NOMO-1 treated with DMSO at 0.1 percent for 48 hours (cell line): ENCODE results near the gene HTR6.
A peak's percentile ranks its signal among the peaks of the same experiment; 100 is the strongest.
"Not testable (repeated sequence)": the region's sequence is repeated elsewhere in the genome, so short reads cannot be mapped to it uniquely, and the experiment has no call there.

Source experiments
- DNase-seq: peaks from one replicate; lab custom pipeline; 2025; ENCODE audit not compliant: unreplicated experiment; lab: John Stamatoyannopoulos, UW

HTR6 gene

GRCh38 chr1:19637606-19638005 lies 27.1 kb upstream of the HTR6 start:
- DNase-seq = no peak

GRCh38 chr1:19639228-19639627 lies 25.4 kb upstream of the HTR6 start:
- DNase-seq = not testable (repeated sequence)

- no peak for DNase-seq
Observed at GRCh38 chr1:19639999-19640362, 24.7 kb upstream of the HTR6 start.

DNA sequence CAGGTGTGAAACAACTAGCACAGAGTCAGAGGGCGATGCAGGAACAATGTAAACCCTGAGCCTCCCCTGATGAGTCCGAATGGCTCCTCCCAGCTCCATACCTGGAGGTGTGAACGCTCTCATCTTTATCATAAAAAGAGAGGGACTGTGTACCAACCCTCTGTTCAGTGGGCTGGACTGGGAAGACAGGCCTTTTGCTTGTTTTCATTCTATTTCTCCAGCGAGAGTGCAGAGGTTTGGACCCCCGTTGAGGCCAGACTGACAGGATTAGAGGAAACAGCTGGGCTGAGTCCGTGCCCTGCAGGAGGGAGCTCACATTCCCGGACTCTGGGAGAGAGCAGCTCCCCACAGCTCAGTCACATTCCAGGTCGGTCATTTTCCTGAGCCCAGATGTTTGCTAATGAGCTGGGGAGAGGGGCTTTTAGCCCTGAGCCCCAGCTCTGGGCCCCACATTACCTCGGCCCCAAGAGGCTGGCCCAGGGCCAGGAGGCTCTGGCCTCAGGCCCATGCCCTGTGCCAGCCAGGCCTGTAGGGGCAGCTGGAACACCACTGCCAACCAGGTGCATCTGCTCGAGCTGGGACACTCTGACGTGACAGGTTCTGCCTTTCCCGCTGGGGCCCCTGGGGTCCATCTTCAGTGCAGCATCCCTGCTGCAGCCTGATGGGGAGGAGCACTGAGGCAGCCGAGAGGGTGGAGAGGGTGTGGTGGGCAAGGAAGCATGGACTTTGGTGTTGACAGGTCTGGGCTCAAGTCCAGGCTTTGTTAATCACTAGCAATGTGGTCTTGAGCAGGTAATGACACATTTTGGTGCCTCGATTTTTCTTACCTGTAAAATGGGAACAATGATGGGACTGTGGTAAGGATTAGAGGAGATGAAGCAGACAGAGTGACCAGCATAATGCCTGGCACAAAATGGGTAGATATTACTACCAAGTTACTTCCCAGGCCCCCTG lies 24.0 kb upstream of the HTR6 start:
- no peak for DNase-seq

DNA sequence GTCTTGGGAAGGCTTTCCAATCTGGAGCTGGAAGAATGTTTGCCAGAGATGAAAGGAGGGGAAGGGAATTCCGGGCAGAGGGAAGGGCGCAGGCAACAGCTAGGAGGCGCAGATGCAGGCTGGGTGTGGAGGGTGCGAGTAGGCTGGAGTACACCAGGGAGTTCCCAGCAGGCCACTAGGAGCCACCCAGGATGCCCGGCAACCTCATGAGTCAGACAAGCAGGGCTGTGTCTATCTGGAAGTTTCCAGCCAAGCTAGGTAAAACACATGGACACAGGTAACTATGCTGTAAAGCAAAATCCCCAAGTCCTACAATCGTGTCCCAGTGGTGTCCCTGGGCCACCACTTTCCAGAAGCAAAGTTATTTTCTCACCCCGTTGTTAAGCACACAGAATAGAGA lies 21.6 kb upstream of the HTR6 start:
- no peak for DNase-seq

- DNase-seq = peak; percentile 25
Observed at GRCh38 chr1:19643602-19644394, 20.9 kb upstream of the HTR6 start, which contains the start of gene NBL1. TSS of gene NBL1 (plus strand) at chr1:19644311. CDS start at chr1:19655031, 10,720 bp downstream.

DNA sequence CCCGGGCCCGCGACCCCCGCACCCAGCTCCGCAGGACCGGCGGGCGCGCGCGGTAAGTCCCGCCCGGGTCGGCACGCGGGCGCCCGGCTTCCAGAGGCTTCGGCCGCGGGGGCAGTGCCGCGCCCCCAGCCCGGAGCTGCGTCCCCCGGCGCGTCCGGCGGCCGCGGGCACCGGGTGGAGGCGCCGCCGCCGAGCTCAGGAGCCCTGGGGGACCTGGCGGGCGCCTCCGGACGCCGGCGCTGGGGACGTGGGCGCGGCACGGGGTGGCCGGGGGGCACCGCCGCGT lies 20.3 kb upstream of the HTR6 start:
- DNase-seq = no peak

- no peak for DNase-seq
Observed at GRCh38 chr1:19644681-19645410, 19.8 kb upstream of the HTR6 start.

GRCh38 chr1:19645411-19646251 lies 19.0 kb upstream of the HTR6 start:
- no peak for DNase-seq

DNA sequence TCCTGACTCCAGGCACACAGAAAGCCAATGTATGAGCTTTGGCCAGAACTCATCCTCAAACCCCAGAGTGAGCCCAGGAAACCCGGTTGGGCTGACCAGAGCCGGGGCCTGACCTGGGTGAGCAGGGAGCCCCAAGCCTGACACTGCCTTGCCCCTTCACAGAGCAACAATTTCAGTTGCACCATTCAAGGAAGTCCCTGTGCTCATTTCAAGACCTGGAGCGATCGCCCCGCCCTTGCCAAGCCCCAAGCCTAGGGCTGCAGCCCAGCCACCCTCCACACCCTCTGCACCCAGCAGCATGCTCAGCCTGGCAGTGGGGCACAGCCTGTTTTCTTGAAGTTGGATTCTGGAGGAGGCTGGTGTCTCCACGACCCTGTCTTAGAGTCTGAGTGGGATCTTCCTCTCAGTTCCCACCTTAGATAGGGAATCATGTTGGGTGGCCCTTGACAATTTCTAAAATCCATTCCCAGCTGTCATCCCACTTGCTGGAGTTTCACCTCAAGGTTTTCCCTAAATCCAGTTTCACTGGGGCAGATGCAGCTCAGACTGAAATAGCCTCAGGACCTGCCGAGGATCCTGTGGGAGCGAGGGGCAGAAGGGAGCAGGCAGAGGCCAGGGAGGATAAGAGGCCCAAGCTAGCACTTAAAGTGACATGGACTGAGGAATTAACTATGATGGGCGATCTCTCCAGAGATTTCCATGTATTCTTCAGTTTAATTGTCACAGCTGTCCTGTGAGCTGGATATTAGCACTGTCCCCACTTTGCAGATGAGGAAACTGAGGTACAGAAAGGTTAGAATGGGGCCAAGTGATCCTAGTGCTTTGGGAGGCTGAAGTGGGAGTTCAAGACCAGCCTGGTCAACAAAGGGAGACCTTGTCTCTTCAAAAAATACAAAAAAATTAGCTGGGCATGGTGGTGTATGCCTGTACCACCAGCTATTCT lies 18.0 kb upstream of the HTR6 start:
- no peak for DNase-seq

DNA sequence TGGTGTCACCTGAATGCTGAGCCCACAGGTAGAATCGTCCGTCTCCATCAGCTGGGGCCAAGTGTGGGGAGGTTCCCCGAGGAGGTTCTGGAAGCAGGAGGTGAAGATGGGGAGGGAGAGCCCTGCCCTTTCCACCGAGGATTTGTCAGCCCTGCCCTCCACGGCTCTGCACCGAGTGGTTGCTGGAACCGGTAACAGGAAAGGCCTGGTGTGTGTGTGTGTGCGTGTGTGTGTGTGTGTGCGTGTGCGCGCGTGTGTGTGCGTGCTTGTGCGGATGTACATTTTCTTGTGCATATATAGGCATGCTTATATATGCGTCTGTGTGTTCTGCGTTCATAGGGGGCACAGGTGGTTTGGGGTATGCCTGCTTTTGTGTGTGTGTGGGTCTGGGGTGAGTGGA lies 17.0 kb upstream of the HTR6 start:
- no peak for DNase-seq

GRCh38 chr1:19648239-19648638 lies 16.4 kb upstream of the HTR6 start:
- no peak for DNase-seq

- no peak for DNase-seq
Observed at GRCh38 chr1:19648689-19649088, 16.0 kb upstream of the HTR6 start.

DNA sequence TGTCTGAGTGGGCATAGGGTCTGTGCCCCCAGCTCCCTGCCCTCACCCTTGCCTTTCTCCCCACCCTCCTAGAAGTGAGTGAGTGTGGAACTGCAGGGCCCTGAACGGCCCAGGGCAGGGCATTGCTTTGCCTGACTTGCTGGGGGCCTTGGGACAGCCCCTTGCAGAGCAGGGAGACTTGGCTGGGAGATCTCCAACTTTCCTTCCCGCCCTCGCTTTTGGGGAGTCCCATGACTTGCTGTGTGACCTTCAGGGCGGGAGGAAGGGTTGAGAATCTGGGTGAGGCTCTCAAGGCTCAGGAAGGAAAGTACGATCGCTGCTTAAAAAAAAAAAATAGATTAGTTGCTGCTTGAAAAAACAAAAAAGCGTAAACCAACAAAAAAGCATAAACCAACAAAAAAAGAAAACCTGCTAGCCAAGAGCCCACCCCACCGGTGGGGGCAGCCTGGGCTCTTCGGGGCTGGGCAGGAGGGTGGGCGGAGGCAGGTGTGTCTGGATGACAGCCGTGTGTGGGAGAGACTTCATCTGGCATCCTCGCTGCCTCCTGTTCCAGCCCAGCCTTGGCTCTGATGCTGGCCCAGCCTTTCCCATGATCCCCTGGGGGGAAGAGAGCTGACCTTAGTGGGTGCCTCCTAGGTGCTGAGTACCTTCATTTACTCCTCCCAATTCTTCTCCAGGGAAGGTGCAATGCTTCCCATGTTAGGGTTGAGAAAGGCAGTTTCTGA lies 14.1 kb upstream of the HTR6 start:
- no peak for DNase-seq

GRCh38 chr1:19651141-19651737 lies 13.4 kb upstream of the HTR6 start:
- DNase-seq = peak; percentile 35

- no peak for DNase-seq
Observed at GRCh38 chr1:19654386-19654785, 10.3 kb upstream of the HTR6 start.

GRCh38 chr1:19654886-19655717 lies 9.6 kb upstream of the HTR6 start:
- DNase-seq = no peak

DNA sequence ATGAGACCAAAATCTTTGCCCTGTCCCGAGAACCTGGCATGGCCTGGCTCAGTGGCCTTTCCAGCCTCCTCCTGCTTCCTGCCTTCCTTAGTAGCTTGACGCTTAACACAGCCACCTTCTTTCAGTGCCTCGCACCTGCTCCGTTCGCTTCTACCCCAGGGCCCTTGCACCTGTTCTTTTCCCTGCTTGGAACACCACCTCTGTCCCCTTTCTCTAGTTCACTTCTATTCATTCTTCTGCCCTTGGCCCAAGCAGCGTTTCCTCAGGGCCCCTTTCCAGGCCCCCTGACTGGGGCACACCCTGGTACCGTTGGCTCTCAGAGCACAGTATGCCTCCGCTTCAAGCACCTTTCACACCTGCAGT lies 9.0 kb upstream of the HTR6 start:
- no peak for DNase-seq
